HG02678 (cell line): ENCODE results near the gene CADM2.

Experiments
- ATAC-seq: cut with Tn5 transposase; IDR thresholded peaks from one replicate; pipeline ENCODE4 v1.9.1; 2021; ENCODE audit warnings: mild to moderate bottlenecking, moderate library complexity; ENCODE audit not compliant: unreplicated experiment

Gene CADM2

DNA sequence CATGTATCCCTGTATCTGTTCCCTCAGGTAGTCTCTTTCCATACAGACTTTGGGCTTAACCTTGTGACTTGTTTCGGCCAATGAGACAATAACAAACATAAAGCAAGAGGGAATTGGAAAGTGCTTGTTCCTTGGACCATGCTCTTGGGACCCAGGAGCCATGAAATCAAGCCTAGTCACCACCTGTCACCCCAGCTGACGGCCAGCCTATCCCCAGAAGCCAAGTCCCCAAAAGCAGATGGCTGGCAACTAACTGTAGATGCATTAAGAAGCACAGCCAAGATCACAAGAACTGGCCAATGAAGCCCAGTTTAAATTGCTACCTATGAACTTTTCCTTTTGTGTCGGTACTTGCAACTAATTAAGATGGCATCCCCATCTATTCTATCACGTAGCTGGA lies 822.0 kb downstream of the CADM2 start:
- ATAC-seq: no peak

DNA sequence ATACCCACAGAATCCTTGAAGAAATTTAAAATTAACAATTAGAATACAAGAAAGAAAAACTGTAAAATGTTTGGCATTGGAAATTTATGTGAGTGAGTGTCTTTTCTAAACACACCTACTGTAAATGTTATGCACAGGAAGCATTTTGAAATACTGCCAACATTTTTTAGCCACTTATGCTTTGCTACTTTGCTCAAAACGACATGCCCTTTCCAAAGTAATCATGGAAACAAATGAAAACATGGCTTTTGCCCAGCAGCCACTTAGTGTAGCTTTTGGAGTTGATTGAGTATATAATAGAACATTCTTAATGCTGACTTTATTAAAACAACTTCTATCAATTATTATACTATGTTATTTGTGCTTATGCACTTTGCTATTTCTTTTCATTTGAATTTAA lies 823.0 kb downstream of the CADM2 start:
- ATAC-seq: no peak

DNA sequence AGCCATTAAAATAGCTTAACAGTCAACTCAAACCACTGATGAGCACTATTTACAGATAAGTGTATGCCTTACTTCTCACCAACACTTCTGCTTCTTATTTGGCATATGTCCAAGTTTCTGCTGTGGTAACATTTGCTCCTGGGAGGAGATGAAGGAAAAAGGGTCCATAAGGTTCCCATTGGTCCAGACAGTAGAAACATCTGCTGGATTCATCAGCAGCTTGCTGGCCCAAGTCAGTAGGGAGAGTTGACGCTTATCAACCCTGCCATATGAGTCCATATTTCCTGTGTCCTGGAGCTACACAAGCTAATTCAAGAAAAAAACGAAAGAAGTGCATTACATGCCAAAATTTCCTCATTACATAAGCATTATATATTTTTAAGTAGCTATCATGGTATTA lies 824.5 kb downstream of the CADM2 start:
- no peak for ATAC-seq

DNA sequence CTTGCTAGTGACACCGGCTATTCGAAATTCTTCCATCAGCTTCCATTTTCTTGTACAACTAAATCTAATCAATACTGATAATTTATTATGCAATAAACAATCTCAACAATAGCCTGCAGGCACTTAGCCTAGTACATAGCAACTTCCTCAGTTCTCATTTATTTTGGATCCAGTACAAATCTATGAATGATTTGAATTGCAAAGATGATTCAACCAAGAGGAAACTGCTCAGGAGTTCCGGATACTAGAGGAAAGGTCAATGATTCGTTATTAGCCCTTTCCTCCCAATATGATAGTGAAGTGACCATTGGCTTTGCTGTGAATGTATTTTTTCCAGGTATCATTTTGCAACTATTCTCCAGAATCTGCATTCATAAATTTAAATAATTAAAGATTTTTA lies 827.0 kb downstream of the CADM2 start:
- ATAC-seq: no peak

DNA sequence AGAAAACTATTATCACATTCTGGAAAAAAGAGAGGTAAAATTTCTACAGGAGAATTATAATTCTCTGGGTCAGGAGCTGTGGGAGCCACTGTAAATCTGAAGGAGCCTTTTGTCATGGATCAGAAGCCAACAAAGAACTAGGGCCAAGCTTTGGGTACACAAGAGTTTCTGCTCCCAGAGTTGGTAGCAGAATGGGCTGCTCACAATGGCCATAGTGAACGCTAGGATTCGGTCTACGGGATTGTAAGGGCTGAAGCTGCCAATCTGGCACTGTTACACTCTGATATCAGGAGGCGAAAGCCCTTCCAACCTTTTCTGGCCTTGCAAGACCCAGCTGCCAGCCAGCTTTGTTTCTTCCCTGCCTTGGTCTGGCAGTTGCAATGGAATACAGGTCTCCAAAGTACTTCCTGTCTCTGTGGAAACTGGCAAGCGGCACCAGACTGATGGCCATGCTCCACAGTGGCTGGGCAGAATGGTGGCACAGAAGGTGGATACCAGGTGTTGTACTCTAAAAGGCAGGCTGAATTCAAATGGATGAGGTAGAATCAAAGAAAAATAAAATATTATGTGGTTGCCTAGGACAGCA lies 831.7 kb downstream of the CADM2 start:
- no peak for ATAC-seq

DNA sequence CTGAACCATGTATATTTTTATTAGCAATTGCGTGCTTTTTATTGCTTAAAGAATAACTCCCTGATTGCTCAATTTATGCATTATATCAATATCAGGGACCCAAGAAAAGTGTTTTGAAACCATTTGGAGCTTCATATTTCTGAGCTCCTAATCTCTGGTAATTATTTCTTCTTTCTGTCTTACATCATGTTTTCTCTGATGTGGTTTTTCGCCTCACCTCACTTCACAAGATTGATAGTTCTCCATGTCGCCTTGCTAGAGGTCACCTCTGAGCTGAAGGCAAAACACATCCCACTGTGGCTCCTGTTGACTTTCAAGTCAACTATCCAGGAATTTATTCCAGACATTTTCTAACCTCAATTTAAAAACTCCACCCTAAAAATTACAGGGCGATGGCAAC lies 837.4 kb downstream of the CADM2 start:
- no peak for ATAC-seq

DNA sequence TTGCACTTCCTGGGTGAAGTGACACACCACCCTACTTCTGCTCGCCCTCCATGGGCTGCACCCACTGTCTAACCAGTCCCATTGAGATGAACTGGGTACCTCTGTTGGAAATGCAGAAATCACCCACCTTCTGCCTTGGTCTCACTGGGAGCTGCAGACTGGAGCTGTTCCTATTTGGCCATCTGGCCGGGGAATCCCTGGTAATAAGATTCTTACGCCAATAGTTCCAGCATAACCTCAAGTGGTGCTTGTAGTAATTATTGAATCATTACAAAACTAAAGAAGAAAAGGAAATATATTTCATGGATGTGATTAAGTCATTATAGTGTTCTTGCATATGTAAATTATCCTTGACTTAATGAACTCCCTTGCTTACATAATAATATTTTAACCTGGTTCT lies 841.9 kb downstream of the CADM2 start:
- no peak for ATAC-seq

DNA sequence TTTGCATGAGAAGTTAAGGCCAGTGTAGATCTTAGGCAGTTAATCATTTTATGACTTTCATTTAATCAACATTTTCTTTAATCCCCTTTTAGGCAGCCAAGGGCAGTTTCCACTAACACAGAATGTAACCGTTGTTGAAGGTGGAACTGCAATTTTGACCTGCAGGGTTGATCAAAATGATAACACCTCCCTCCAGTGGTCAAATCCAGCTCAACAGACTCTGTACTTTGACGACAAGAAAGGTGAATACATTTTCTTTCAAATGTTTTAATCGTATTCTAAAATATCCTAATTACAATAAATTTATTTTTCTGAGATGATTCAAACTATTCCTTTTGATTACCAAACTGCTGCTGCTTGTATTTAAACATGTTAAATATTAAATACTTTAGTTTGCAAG lies 843.2 kb downstream of the CADM2 start:
- no peak for ATAC-seq

DNA sequence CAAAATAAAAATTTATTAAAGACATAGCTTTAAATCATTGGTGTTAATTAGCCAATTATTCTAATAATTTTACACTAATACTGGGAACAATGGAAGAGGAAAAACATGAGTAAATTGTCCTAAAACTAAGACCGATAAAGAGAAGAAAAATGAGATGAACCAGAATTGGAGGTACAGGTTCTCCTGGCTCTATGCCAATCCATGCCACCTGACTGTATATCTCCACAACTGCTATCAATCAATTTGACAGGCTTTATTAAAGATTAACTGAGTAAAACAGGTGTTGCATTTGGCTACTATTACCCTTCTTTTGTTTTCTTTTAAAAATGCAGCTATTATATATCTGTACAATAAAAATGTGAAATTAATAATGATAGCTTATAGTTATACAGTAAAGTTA lies 850.0 kb downstream of the CADM2 start:
- no peak for ATAC-seq

DNA sequence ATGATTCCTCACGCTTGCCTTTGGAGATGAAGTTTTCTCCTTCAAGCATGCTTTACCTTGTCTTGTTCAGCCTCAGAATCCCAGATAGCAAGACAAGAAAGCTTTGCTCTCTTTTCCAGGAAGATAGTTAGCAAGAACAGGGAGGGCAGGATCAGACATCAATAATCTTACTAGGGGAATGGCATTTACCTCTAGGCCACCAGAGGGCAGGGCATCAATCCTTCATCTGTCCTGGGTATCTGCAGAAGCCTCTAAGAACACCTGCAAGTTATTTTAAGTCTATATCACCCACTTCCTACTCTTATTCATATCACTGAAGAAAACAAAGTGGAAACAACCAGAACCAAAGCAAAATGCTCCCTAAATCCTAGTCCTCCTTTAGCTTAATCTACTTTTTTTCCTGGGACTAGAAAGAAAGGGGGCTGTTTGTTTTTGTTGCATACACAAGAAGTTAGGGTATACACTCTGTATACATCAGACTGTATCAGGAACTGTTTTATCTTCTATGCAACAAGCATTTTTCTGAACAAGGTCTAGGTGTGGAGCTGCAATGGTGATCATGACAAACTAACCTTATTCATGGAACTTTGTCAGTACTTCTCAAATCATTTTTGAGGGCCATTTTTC lies 862.5 kb downstream of the CADM2 start:
- ATAC-seq: peak; percentile 72

DNA sequence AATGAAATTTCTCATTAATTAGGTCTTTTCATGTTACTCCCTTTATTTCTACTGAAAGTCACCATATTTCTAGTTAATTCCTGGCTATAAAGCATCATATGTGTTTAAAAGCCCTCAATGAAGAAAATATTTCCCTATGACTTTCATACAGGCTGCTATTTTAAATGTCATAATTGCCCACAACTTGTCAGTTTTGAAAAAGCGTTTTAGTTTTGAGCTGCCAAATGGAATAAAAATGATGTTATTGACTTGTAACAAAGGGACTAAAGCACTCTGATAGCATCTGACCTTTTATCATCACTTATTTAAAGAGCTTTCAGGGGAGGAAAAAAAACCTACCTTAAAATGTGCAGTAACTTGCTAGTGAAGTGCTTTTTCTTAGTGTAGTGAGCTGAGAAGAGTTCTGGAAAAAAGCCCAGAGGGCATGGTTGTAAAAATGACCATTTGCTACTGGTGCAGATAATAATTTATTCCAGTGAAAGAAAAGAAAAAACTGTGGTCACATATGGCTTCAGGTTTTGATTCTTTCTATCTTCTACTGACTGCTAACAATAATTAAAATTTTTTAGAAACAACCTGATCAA lies 877.2 kb downstream of the CADM2 start:
- ATAC-seq: no peak

DNA sequence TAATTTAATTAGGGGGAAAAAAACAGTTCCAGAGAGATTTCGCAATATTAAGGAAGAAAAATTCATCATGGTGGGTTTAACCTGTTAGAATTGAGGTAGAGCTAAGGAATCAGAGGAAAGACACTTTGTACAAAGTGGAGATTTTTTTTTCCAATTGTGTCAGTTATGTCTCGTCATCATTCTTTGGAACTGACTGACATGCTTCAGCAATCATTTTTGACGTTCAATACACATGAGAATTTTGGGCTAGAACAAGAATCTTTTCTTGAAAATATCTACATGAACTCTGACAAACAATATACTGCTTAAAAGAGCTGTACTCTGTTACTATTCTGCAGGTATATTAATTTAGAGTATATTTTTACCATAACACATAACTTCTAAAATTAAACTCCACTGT lies 878.6 kb downstream of the CADM2 start:
- no peak for ATAC-seq

DNA sequence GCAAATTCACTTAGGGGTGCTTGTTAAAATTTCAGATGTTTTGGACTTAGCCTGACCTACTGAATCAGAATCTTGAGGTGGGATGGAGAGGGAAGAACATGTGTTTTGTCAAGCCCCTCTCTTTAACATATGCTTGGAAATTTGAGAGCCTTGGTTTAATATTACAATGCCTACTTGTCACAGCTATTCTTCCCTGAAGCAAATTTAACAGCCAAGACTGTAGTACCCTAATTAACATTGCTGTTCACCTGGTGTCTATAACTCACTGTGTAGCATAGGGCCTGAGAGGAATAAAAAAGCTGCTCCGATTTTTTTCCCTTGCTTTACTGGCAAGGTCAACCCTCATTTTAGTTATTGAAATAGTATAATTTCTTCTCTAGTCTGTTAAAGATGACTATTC lies 880.1 kb downstream of the CADM2 start:
- ATAC-seq: no peak

DNA sequence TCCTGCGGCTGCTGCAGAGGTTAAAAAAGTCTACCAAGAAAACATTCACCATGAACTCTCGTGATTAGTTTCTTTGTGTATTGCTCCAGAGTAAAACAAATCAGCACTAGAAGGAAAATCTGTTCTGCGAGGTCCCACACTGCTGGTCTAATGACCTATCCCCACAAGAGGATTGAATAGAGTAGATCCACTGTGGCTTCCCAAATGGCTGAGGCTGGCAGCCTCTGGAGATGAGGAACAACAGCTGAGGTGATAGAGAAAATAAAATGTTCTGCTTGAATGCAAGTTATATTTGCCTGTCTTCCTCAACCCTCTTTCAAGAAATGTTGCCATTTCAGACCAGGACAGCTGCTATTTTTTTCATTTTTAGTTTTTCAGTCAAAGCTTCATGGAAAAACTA lies 883.3 kb downstream of the CADM2 start:
- ATAC-seq: no peak

DNA sequence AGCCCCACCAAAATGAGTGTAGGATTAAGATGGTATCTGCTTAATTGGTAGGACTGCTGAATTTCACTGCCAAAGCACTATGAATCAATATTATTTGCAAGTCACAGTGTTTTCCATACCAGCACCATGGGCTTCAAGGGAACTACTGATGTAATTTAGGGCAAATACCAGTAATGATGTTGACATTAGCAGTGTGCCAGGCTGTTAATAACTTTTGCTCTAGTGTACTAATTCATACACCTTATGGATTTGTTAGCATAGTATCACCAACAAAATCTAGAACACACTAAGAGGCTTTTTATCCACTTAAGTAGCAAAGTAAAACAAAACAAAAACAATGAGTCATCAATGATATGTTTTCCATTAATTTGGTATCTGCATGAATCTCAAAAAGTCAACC lies 888.2 kb downstream of the CADM2 start:
- ATAC-seq: no peak

DNA sequence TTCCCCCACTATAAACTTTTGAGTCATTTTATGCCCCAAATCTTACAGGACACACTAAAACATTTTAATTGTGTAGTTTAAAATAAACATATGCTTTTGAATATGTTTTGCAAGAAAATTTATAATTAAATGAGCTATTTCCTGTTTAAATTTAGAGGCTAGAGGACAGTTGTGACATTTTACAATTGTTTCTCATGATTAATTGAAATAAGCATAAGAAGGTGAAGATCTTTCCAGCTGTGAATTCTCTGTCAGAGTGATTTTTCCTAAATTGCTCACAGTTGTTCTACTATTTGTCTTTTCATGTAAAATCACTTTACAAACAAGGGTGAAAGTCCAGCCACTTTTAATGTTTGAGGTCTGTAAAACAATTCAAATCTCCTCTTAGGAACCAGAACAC lies 892.3 kb downstream of the CADM2 start:
- ATAC-seq: no peak

DNA sequence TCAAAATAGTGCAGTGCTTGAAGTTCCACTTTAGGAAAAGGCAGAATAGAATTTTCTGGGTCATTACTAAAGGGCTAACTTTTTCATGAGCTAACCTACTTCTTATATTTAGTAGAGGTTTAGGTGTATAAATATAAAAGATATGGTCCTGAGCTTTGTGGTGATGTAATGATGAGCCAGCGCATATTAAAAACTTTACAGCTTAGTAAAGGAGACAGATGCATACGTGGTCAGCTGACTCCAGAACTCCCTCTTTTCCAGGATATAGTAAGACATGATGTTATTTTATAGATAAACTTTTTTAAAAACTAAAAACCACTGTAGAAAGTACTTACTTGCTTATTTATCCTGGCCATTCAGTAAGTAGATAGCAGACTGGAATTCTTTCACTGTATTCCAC lies 895.0 kb downstream of the CADM2 start:
- ATAC-seq: no peak

DNA sequence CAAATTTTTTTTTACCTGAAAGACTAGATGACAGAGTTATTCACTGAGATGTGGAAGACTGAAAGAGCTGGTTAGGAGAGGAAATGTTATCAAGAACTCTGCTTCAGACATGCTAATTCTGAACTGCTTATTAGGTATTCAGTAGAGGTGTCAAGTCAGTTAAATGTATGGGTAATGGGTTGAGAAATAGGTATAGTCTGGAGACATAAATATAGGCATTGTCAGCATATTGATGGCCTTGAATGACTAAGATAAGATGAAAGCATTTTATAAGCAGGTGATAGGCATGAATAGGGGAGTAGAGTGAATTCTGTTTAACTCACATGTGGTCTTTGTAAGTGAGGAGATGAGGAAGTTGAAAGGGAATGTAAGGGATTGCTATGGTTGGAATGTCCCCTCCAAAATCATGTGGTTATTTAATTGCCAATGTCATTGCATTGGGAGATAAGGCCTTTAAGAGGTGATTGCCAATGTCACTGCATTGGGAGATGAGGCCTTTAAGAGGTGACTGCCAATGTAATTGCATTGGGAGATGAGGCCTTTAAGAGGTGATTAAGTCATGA lies 904.2 kb downstream of the CADM2 start:
- ATAC-seq: no peak

DNA sequence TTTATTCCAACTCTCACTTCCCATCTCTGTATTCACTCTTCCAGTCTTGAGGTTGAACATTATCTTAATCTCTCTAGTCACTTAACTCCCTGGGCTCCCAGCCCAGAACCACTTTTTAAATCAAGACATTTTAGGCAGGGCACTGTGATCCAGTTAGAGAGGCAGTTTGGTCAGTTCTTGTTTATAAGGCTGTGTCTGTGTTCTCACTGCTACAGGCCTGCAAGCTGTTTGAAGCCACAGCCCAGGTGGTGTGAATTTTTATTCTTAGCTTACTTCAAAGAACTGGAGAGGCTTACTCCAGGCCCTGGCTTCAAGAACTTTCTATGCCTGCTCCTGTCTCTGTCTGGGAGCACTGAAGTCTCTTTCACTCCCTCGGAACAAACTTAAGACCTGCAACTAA lies 906.1 kb downstream of the CADM2 start:
- ATAC-seq: no peak

DNA sequence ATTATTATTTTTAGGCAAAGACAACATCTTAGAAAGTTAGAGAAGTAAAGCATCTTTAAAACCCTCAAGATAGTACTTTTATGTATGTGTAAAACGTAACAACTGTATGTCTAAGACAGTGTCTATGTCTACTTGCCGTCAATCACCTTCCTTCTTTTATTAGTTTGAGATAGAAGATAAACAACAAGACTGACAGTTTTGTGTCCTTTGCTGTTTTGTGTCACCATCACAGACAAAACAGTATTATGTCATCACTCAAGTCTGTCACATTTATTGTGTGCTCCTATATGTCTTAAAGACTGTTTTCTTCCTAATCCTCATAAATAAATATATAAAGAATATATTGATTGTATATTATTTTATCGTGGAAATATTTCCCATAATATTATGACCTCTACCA lies 908.3 kb downstream of the CADM2 start:
- no peak for ATAC-seq

DNA sequence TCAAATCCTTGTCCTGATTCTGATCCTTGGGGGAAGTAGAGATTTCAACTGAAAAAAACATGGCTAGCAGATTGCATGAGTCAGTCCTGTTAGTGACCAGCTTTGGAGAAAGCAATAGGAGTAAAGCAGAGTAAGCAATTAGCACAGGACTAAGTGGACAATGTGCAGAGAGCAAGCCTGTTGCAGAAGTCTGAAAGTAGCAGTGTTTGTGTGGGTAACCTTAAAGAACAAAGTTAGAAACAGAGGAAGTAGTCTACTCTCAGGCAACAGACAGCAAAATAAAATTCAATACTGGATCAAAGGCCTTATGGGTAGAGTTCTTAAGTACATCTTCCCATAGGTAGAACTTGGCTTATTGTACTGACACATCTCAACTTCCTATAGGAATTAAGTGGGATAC lies 916.8 kb downstream of the CADM2 start:
- no peak for ATAC-seq

DNA sequence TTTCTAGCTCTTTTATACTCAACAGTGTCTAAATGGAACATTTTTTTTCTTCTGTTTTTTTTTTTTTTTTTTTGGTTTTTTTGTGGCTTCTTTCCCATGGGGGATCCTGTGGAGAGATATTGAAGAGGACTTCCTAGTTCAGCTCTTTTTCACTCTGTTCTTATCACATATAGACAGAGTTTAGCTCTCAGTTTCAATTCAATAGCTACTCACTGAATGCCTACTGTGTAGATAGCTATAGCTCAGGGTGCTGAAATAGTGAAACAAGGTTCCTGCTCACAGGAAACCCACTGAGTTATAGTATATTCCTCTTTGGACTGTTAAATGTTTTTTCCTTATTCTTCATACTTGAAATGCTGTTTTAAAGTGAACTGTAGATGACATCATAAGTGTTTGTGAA lies 918.8 kb downstream of the CADM2 start:
- no peak for ATAC-seq
